CD14-positive monocyte (primary cell): Measurements from ENCODE around the gene MYO15B. TPM values are rescaled to one million over a fixed set of nuclear protein-coding genes. Genes with fewer than 3 reads are reported as not detected.

Experiments used
- DNase-seq, 3 donors: peaks; one replicate each; pipeline ENCODE4 v3.0.0-alpha.2; 2011 to 2022
- H2AFZ ChIP-seq: 2 replicates; pipeline ENCODE4 v1.6.0; 2012; ENCODE audit warnings: mild to moderate bottlenecking, low read depth, low read length, inconsistent platforms; ENCODE audit not compliant: insufficient read depth, poor library complexity, severe bottlenecking
- H3K27ac ChIP-seq, 2 donors: 1 replicate in 1 of 2; 2 replicates in 1 of 2; pipeline ENCODE4 v1.5.1; 2012 to 2013; ENCODE audit warnings: low read length in 2 of 2, control low read depth in 1 of 2, inconsistent platforms in 1 of 2, low read depth in 1 of 2, mild to moderate bottlenecking in 1 of 2
- H3K27me3 ChIP-seq, 2 donors: one replicate each; pipeline versions ENCODE4 v1.6.0 to v1.6.1; 2011 to 2013; ENCODE audit warnings: low read length in 2 of 2; ENCODE audit not compliant: control insufficient read depth in 2 of 2, insufficient read depth in 2 of 2
- H3K36me3 ChIP-seq, 2 donors: replicated peaks in 1 of 2; 1 replicate in 1 of 2; 2 replicates in 1 of 2; pipeline versions ENCODE4 v1.5.1 to v1.6.1; 2012 to 2013; ENCODE audit warnings: low read length in 2 of 2, control low read depth in 1 of 2, inconsistent platforms in 1 of 2, mild to moderate bottlenecking in 1 of 2; ENCODE audit not compliant: insufficient read depth in 2 of 2, control insufficient read depth in 1 of 2
- H3K4me1 ChIP-seq, 2 donors: 1 replicate in 1 of 2; 2 replicates in 1 of 2; pipeline versions ENCODE4 v1.5.1 to v1.6.1; 2012 to 2013; ENCODE audit warnings: low read length in 2 of 2, control low read depth in 1 of 2, inconsistent platforms in 1 of 2, mild to moderate bottlenecking in 1 of 2, moderate library complexity in 1 of 2; ENCODE audit not compliant: insufficient read depth in 2 of 2, control insufficient read depth in 1 of 2
- H3K4me2 ChIP-seq: replicated peaks from 2 replicates; pipeline ENCODE3; 2012; ENCODE audit warnings: low read length, moderate library complexity, mild to moderate bottlenecking; ENCODE audit not compliant: poor library complexity, severe bottlenecking; ENCODE audit errors: extremely low read depth
- H3K4me3 ChIP-seq, 3 experiments: fragments of 200-600 bp in 1 of 3; sonication (generic) in 1 of 3; replicated peaks in 1 of 3; 1 replicate in 2 of 3; 2 replicates in 1 of 3; pipeline ENCODE4 v1.5.1; 2011 to 2013; ENCODE audit warnings: low read length in 3 of 3, mild to moderate bottlenecking in 3 of 3, control low read depth in 2 of 3, low read depth in 2 of 3, inconsistent platforms in 1 of 3, moderate library complexity in 1 of 3
- H3K79me2 ChIP-seq: 2 replicates; pipeline ENCODE4 v1.6.0; 2012; ENCODE audit warnings: mild to moderate bottlenecking, control low read depth, inconsistent platforms, low read length, moderate library complexity; ENCODE audit not compliant: insufficient read depth
- H3K9ac ChIP-seq: 2 replicates; pipeline ENCODE4 v1.6.0; 2017; ENCODE audit warnings: low read length, mild to moderate bottlenecking; ENCODE audit not compliant: insufficient read depth, poor library complexity, severe bottlenecking
- H3K9me3 ChIP-seq, 2 donors: replicated peaks in 1 of 2; 1 replicate in 1 of 2; 2 replicates in 1 of 2; pipeline versions ENCODE4 v1.5.1 to v1.6.1; 2012 to 2013; ENCODE audit warnings: low read length in 2 of 2, control low read depth in 1 of 2; ENCODE audit not compliant: control insufficient read depth in 1 of 2, insufficient read depth in 1 of 2
- H4K20me1 ChIP-seq: 2 replicates; pipeline ENCODE4 v1.6.0; 2012; ENCODE audit warnings: mild to moderate bottlenecking, low read length, control low read depth, moderate library complexity; ENCODE audit not compliant: insufficient read depth
- H3K27ac Mint-ChIP-seq, 7 donors: one replicate each; pipeline ENCODE4 v1.8.0; 2020; ENCODE audit warnings: mild to moderate bottlenecking in 7 of 7, mixed read lengths in 7 of 7, moderate library complexity in 6 of 7, inconsistent platforms in 2 of 7
- H3K27me3 Mint-ChIP-seq, 3 donors: one replicate each; pipeline ENCODE4 v1.8.0; 2021 to 2022; ENCODE audit warnings: low read depth in 3 of 3, mild to moderate bottlenecking in 3 of 3, mixed read lengths in 3 of 3, moderate library complexity in 3 of 3, inconsistent platforms in 1 of 3
- H3K36me3 Mint-ChIP-seq, 2 donors: one replicate each; pipeline ENCODE4 v1.8.0; 2020; ENCODE audit warnings: mixed read lengths in 2 of 2, inconsistent platforms in 1 of 2, mild to moderate bottlenecking in 1 of 2
- H3K4me1 Mint-ChIP-seq: one replicate; pipeline ENCODE4 v1.8.0; 2020; ENCODE audit warnings: mild to moderate bottlenecking, mixed read lengths
- H3K4me3 Mint-ChIP-seq, 2 donors: one replicate each; pipeline ENCODE4 v1.8.0; 2020; ENCODE audit warnings: mild to moderate bottlenecking in 2 of 2, mixed read lengths in 2 of 2, moderate library complexity in 1 of 2
- H3K9me3 Mint-ChIP-seq, 7 donors: one replicate each; pipeline ENCODE4 v1.8.0; 2020 to 2022; ENCODE audit warnings: mixed read lengths in 7 of 7, mild to moderate bottlenecking in 6 of 7, moderate library complexity in 6 of 7, inconsistent platforms in 2 of 7
- CTCF ChIP-seq: fragments of 200-600 bp; IDR thresholded peaks from one replicate; pipeline ENCODE4 v1.8.0; 2022; ENCODE audit warnings: antibody characterized with exemption, mild to moderate bottlenecking
- WGBS: methylation state at CpG from one replicate; pipeline ENCODE4 v1.1.5; 2013; ENCODE audit warnings: missing lambda C conversion rate; ENCODE audit not compliant: insufficient coverage; 5-methylcytosine and 5-hydroxymethylcytosine counted together
- intact Hi-C, 2 donors: fragments of 100-400 bp; cut with micrococcal nuclease; formaldehyde crosslinking; loops; one replicate each; pipeline versions ENCODE4 v1.15.0 to v1.15.1; 2023
- polyA plus RNA-seq, 3 donors: library from polyadenylated mRNA; depleted of rRNA in 1 of 3; unstranded in 2 of 3; stranded (reverse) in 1 of 3; fragments of 300-500 nt in 2 of 3; fragments of >200 nt in 1 of 3; fragmentation: Illumina TruSeq in 2 of 3; gene quantifications; 1 replicate in 2 of 3; 2 replicates in 1 of 3; pipeline ENCODE4 v1.2.3, GENCODE V29; 2012 to 2021

The MYO15B gene
- polyA plus RNA-seq, 3 donors = 0.17 to 596 (median 0.62) TPM

- Histone ChIP-seq H3K9ac (no peak overlapping the region), H3K4me3 (no peak overlapping the region), H3K4me2 (no peak overlapping the region), H3K36me3 (peaks cover 45% of the 10 kb centered on the region in 2 donors), H3K4me1 (peaks cover 5 to 13% of the 10 kb centered on the region in 2 donors), H3K27me3 (no peaks in the 10 kb centered on the region), H3K27ac (no peak overlapping the region), H2AFZ (no peak overlapping the region), H3K79me2 (no peaks in the 10 kb centered on the region), H4K20me1 (peaks cover 13% of the 10 kb centered on the region), H3K9me3 (no peaks in the 10 kb centered on the region)
- no peak overlapping the region for H3K4me3 Mint-ChIP-seq
- H3K27ac Mint-ChIP-seq = no peak overlapping the region
- H3K27me3 Mint-ChIP-seq = peaks cover 4 to 7% (median 7%) of the 10 kb centered on the region in 3 donors
- DNase-seq = no peak
- intact Hi-C loops = no loop called here
- H3K9me3 Mint-ChIP-seq = peaks cover 0 to 2% (median 0%) of the 10 kb centered on the region in 7 donors
- peaks cover 11% of the 10 kb centered on the region for H3K4me1 Mint-ChIP-seq
- H3K36me3 Mint-ChIP-seq = peaks cover 30 to 52% of the 10 kb centered on the region in 2 donors
- 84% methylated on average over 12 of the region's 14 CpGs for WGBS
- no peak for TF ChIP-seq CTCF
These were observed 41.6 kb downstream of the MYO15B start for GRCh38 chr17:75629157-75629556.

GRCh38 chr17:75630071-75630917 is 42.7 kb downstream of the MYO15B start:
- Histone ChIP-seq H3K27ac (no peak overlapping the region), H3K79me2 (no peaks in the 10 kb centered on the region), H3K36me3 (peaks cover 34% of the 10 kb centered on the region in 2 donors), H3K27me3 (no peaks in the 10 kb centered on the region), H4K20me1 (peaks cover 13% of the 10 kb centered on the region), H3K9me3 (no peaks in the 10 kb centered on the region), H3K4me1 (peaks cover 5 to 13% of the 10 kb centered on the region in 2 donors), H3K4me2 (no peak overlapping the region), H3K4me3 (no peak overlapping the region), H3K9ac (no peak overlapping the region), H2AFZ (no peak overlapping the region)
- H3K27ac Mint-ChIP-seq = no peak overlapping the region
- H3K9me3 Mint-ChIP-seq = peaks cover 0 to 2% (median 0%) of the 10 kb centered on the region in 7 donors
- peaks cover 11% of the 10 kb centered on the region for H3K4me1 Mint-ChIP-seq
- H3K4me3 Mint-ChIP-seq = no peak overlapping the region
- DNase-seq = no peak
- H3K27me3 Mint-ChIP-seq = peaks cover 4 to 8% (median 7%) of the 10 kb centered on the region in 3 donors
- WGBS = 90% methylated on average over 19 of the region's 26 CpGs
- intact Hi-C loops = loop anchor here in 1 of 2 donors (5.0 kb wide), 1 partner anchor 42 kb away; no protein-coding TSS in a partner anchor
- TF ChIP-seq CTCF = no peak
- H3K36me3 Mint-ChIP-seq = peaks cover 21 to 40% of the 10 kb centered on the region in 2 donors
